Prostate gland (tissue), 2 donors: ENCODE results near the gene CAPZA2. TPM values are rescaled to one million over a fixed set of nuclear protein-coding genes. Genes with fewer than 3 reads are reported as not detected.
"Not testable (repeated sequence)": the region's sequence is repeated elsewhere in the genome, so short reads cannot be mapped to it uniquely, and the experiment has no call there.

Experiments used
- DNase-seq: peaks from one replicate; pipeline ENCODE4 v3.0.0-alpha.2; 2019; ENCODE audit warnings: low spot score
- H3K27ac ChIP-seq, 2 donors: fragments of 200-600 bp; sonication (generic); 2 replicates each; pipeline ENCODE4 v1.5.1; 2017 to 2019
- H3K27me3 ChIP-seq: fragments of 200-600 bp; sonication (generic); replicated peaks from 2 replicates; pipeline ENCODE4 v1.5.1; 2019; ENCODE audit not compliant: insufficient read depth
- H3K36me3 ChIP-seq, 2 donors: fragments of 200-600 bp; sonication (generic); 1 replicate in 1 of 2; 2 replicates in 1 of 2; pipeline versions ENCODE4 v1.5.1 to v1.8.1; 2017 to 2019
- H3K4me1 ChIP-seq: fragments of 200-600 bp; sonication (generic); replicated peaks from 2 replicates; pipeline ENCODE4 v1.5.1; 2019
- H3K4me3 ChIP-seq, 2 donors: fragments of 200-600 bp; sonication (generic); 2 replicates each; pipeline ENCODE4 v1.5.1; 2017 to 2019
- H3K9me3 ChIP-seq: fragments of 200-600 bp; sonication (generic); 2 replicates; pipeline ENCODE4 v1.5.1; 2017
- POLR2A ChIP-seq: fragments of 450-650 bp; IDR thresholded peaks from one replicate; pipeline ENCODE4 v1.6.1; 2016; ENCODE audit warnings: antibody characterized with exemption, mild to moderate bottlenecking
- POLR2AphosphoS5 ChIP-seq: sonication (generic); formaldehyde crosslinking; IDR thresholded peaks from one replicate; pipeline ENCODE4 v1.6.1; 2017; ENCODE audit warnings: antibody characterized with exemption
- WGBS: methylation state at CpG from one replicate; pipeline ENCODE4 v1.1.5; 2018; 5-methylcytosine and 5-hydroxymethylcytosine counted together
- intact Hi-C: fragments of 100-400 bp; cut with DNase I; formaldehyde crosslinking; loops from one replicate; pipeline ENCODE4 v1.14.2; 2022
- total RNA-seq, 2 donors: library from RNA; depleted of rRNA; stranded (reverse); fragments of >200 nt; gene quantifications; one replicate each; pipeline ENCODE4 v1.1.0, GENCODE V29; 2016
- TF ChIP-seq, protein P1 (sequence below), 4 experiments: fragments of 200-600 bp in 2 of 4; fragments of 450-650 bp in 2 of 4; sonication (generic) in 2 of 4; IDR thresholded peaks; 1 replicate in 3 of 4; 2 replicates in 1 of 4; pipeline ENCODE4 v1.5.1; 2016 to 2019; ENCODE audit warnings: antibody characterized with exemption in 4 of 4, mild to moderate bottlenecking in 2 of 4, moderate library complexity in 2 of 4

Gene CAPZA2
- 10 to 100 TPM; 76.0 to 80.0 TPM for total RNA-seq

- peak; percentile 90 for DNase-seq
- under 1% methylated on average over 57 of the region's 80 CpGs for WGBS
- peak within 1 kb of the TSS; percentile 95 for H3K4me3 ChIP-seq
- intact Hi-C loops: no loop called here
- no peaks in the 10 kb centered on the region for H3K36me3 ChIP-seq
- TF ChIP-seq POLR2AphosphoS5 (peak; percentile 67), POLR2A (peak; percentile 86)
- TF ChIP-seq, protein P1, sequence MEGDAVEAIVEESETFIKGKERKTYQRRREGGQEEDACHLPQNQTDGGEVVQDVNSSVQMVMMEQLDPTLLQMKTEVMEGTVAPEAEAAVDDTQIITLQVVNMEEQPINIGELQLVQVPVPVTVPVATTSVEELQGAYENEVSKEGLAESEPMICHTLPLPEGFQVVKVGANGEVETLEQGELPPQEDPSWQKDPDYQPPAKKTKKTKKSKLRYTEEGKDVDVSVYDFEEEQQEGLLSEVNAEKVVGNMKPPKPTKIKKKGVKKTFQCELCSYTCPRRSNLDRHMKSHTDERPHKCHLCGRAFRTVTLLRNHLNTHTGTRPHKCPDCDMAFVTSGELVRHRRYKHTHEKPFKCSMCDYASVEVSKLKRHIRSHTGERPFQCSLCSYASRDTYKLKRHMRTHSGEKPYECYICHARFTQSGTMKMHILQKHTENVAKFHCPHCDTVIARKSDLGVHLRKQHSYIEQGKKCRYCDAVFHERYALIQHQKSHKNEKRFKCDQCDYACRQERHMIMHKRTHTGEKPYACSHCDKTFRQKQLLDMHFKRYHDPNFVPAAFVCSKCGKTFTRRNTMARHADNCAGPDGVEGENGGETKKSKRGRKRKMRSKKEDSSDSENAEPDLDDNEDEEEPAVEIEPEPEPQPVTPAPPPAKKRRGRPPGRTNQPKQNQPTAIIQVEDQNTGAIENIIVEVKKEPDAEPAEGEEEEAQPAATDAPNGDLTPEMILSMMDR (IDR thresholded peaks at IDR 0.05): peak; percentile 15 to 83 (median 64)
- no peaks in the 10 kb centered on the region for H3K27me3 ChIP-seq
- H3K4me1 ChIP-seq: no peaks in the 10 kb centered on the region
- no peaks in the 10 kb centered on the region for H3K9me3 ChIP-seq
- H3K27ac ChIP-seq: peak within 1 kb of the TSS; percentile 96 to 99
Measured at GRCh38 chr7:116862234-116862950, at the start of gene CAPZA2. Gene CAPZA2 (plus strand): TSS chr7:116862587. CDS start chr7:116862612, 25 bp downstream.

- TF ChIP-seq POLR2AphosphoS5 (no peak), POLR2A (no peak)
- TF ChIP-seq, protein P1 (IDR thresholded peaks at IDR 0.05): no peak
- H3K9me3 ChIP-seq: no peaks in the 10 kb centered on the region
- 75% methylated on average over 2 of the region's 2 CpGs for WGBS
- no peaks in the 10 kb centered on the region for H3K4me1 ChIP-seq
- H3K4me3 ChIP-seq: no peak overlapping the region
- no peaks in the 10 kb centered on the region for H3K27me3 ChIP-seq
- H3K27ac ChIP-seq: no peak overlapping the region
- no peaks in the 10 kb centered on the region for H3K36me3 ChIP-seq
- DNase-seq: no peak
- intact Hi-C loops: no loop called here
Measured at GRCh38 chr7:116812860-116813259, 49.5 kb upstream of the CAPZA2 start.

DNA sequence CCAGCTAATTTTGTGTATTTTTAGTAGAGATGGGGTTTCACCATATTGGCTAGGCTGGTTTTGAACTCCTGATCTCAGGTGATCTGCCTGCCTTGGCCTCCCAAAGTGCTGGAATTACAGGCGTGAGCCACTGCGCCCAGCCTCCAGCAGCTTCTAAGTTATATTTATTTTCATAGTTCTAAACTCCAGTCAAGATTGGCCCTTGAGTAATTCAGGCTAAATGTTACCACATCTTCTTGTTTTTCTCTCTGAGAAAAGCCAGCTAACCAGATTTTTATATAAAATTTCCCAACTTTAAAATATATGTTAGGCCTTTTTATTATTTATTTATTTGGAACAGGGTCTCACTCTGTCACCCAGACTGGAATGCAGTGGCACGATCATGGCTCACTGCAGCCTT lies 49.0 kb upstream of the CAPZA2 start:
- intact Hi-C loops: not testable (repeated sequence)

DNA sequence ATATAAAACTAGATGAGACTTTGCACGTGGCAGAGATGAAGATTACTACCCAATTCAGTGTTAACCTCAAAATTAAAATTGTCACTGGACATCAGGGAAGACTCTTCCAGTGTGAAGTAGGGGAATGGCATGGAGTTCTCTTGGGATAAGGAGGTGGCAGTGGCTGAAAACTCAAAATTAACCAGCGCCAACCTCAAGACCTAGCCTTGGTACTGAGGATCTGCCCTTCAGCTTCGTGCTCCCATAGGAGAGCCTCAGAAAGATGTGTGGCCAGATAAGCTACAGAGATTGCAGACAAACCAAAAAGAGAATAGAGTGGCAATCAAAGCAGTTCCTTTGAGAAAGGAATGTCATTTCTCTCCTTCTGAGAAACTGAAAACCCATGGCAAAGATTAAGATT lies 47.3 kb upstream of the CAPZA2 start:
- Histone ChIP-seq H3K27ac (no peak overlapping the region), H3K4me1 (no peaks in the 10 kb centered on the region), H3K27me3 (no peaks in the 10 kb centered on the region), H3K4me3 (no peak overlapping the region), H3K36me3 (no peaks in the 10 kb centered on the region), H3K9me3 (no peaks in the 10 kb centered on the region)
- no peak for DNase-seq
- 77% methylated on average over 3 of the region's 3 CpGs for WGBS
- intact Hi-C loops: no loop called here
- TF ChIP-seq POLR2A (no peak), POLR2AphosphoS5 (no peak)
- TF ChIP-seq, protein P1 (IDR thresholded peaks at IDR 0.05): no peak

More for the DNA sequence above, 49.0 kb upstream of the CAPZA2 start:
- not testable (repeated sequence) for H3K4me3 ChIP-seq, H3K9me3 ChIP-seq, DNase-seq, H3K4me1 ChIP-seq, H3K27ac ChIP-seq, H3K36me3 ChIP-seq, H3K27me3 ChIP-seq
- 94% methylated on average over 3 of the region's 3 CpGs for WGBS

DNA sequence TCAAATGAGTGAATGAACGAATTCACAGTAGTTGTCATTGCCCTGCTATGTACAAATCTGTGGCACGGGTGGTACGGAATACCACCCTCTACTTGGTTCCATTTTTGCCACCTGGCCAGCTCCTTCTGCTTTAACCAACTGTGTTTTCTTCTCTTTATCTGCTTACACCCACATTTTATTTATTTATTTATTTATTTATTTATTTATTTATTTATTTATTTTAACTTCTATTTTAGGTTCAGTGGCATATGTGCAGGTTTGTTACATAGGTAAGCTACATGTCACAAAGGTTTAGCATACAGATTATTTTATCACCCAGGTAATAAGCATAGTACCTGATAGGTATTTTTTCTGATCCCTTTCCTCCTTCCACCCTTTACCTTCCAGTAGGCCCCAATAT lies 42.2 kb upstream of the CAPZA2 start:
- no peak for DNase-seq
- no peak overlapping the region for H3K27ac ChIP-seq
- TF ChIP-seq, protein P1 (IDR thresholded peaks at IDR 0.05): no peak
- TF ChIP-seq POLR2AphosphoS5 (no peak), POLR2A (no peak)
- H3K36me3 ChIP-seq: no peaks in the 10 kb centered on the region
- H3K4me3 ChIP-seq: no peak overlapping the region
- intact Hi-C loops: no loop called here
- 95% methylated on average over 3 of the region's 3 CpGs for WGBS
- no peaks in the 10 kb centered on the region for H3K4me1 ChIP-seq
- H3K27me3 ChIP-seq: no peaks in the 10 kb centered on the region
- no peaks in the 10 kb centered on the region for H3K9me3 ChIP-seq

DNA sequence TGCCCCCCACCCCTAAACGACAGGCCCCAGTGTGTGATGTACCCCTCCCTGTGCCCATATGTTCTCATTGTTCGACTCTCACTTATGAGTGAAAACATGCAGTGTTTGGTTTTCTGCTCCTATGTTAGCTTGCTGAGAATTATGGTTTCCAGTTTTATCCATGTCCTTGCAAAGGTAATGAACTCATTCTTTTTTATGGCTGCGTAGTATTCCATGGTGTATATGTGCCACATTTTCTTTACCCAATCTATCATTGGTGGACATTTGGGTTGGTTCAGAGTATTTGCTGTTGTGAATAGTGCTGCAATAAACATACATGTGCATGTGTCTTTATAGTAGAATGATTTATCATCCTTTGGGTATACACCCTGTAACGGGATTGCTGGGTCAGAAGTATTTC lies 40.7 kb upstream of the CAPZA2 start:
- H3K9me3 ChIP-seq, H3K4me3 ChIP-seq, H3K27me3 ChIP-seq, H3K27ac ChIP-seq, H3K36me3 ChIP-seq, H3K4me1 ChIP-seq, DNase-seq, intact Hi-C loops: not testable (repeated sequence)
- 95% methylated on average over 4 of the region's 4 CpGs for WGBS
